Measurements from ENCODE around the gene ABCF1. TPM values are rescaled to one million over a fixed set of nuclear protein-coding genes. Genes with fewer than 3 reads are reported as not detected.

Gene ABCF1
- total and polyA plus RNA-seq, 9 of the 15 experiments (the other 6 are each of a cell fraction or from before 2014, with no cell fraction given) = 41.6 to 193 (median 102) TPM

DNA sequence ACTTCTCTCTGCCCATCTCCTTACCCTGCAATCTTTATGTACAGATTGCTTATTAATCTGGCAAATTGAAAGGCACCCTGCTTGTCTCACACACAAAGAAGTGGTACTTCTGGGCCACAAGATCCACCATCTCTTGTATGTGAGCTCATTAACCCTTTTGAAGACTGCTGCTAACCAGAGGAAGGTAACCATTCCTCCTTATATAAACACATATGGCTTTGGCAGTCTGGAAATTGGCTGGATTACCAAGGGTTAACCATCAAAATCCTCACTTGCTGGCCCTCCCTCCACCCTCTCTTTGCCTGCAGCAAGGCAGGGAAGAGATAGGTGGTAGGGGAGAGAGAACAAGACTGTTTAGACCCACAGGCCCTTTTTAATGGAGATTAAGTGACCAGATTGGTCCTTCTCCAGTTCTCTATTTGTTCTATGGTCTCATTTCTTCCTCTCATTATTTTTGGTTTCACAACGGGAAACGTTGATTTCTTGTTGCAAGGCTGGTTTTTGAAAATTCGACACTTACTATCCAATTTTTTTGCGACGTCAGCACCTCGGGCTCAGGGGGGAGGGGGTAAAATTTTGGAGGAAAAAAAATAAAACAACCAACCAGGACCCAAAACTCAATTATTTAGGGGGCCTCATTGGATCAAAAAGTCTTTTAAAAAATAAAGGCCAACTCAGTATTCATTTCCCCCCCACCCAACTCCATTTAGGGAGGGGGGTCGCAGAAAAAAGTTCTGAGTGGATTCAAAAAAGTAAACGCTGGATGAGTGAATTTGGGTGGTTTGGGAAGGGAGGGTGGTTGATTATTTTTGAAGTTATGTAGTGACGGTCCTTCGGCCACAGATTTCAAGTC, 44.9 kb downstream of the ABCF1 start (continued):
- TF ChIP-seq, protein P1, sequence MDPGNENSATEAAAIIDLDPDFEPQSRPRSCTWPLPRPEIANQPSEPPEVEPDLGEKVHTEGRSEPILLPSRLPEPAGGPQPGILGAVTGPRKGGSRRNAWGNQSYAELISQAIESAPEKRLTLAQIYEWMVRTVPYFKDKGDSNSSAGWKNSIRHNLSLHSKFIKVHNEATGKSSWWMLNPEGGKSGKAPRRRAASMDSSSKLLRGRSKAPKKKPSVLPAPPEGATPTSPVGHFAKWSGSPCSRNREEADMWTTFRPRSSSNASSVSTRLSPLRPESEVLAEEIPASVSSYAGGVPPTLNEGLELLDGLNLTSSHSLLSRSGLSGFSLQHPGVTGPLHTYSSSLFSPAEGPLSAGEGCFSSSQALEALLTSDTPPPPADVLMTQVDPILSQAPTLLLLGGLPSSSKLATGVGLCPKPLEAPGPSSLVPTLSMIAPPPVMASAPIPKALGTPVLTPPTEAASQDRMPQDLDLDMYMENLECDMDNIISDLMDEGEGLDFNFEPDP (CRISPR knock-in tag; IDR thresholded peaks at IDR 0.05) = no peak
- TF ChIP-seq, protein P2, sequence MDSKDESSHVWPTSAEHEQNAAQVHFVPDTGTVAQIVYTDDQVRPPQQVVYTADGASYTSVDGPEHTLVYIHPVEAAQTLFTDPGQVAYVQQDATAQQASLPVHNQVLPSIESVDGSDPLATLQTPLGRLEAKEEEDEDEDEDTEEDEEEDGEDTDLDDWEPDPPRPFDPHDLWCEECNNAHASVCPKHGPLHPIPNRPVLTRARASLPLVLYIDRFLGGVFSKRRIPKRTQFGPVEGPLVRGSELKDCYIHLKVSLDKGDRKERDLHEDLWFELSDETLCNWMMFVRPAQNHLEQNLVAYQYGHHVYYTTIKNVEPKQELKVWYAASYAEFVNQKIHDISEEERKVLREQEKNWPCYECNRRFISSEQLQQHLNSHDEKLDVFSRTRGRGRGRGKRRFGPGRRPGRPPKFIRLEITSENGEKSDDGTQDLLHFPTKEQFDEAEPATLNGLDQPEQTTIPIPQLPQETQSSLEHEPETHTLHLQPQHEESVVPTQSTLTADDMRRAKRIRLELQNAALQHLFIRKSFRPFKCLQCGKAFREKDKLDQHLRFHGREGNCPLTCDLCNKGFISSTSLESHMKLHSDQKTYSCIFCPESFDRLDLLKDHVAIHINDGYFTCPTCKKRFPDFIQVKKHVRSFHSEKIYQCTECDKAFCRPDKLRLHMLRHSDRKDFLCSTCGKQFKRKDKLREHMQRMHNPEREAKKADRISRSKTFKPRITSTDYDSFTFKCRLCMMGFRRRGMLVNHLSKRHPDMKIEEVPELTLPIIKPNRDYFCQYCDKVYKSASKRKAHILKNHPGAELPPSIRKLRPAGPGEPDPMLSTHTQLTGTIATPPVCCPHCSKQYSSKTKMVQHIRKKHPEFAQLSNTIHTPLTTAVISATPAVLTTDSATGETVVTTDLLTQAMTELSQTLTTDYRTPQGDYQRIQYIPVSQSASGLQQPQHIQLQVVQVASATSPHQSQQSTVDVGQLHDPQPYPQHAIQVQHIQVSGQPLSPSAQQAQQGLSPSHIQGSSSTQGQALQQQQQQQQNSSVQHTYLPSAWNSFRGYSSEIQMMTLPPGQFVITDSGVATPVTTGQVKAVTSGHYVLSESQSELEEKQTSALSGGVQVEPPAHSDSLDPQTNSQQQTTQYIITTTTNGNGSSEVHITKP (IDR thresholded peaks at IDR 0.05; ENCODE audit: partially characterized antibody) = no peak
- TF ChIP-seq ARID1B (IDR thresholded peaks at IDR 0.05) = no peak
- no peak for TF ChIP-seq RBM22 (IDR thresholded peaks at IDR 0.05; ENCODE audit: low read depth, low read length, poor library complexity, severe bottlenecking)
- TF ChIP-seq L3MBTL2 (IDR thresholded peaks at IDR 0.05) = no peak
- no peak for TF ChIP-seq ESRRA (IDR thresholded peaks at IDR 0.05; ENCODE audit: borderline replicate concordance, low read depth)
- TF ChIP-seq, protein P3, sequence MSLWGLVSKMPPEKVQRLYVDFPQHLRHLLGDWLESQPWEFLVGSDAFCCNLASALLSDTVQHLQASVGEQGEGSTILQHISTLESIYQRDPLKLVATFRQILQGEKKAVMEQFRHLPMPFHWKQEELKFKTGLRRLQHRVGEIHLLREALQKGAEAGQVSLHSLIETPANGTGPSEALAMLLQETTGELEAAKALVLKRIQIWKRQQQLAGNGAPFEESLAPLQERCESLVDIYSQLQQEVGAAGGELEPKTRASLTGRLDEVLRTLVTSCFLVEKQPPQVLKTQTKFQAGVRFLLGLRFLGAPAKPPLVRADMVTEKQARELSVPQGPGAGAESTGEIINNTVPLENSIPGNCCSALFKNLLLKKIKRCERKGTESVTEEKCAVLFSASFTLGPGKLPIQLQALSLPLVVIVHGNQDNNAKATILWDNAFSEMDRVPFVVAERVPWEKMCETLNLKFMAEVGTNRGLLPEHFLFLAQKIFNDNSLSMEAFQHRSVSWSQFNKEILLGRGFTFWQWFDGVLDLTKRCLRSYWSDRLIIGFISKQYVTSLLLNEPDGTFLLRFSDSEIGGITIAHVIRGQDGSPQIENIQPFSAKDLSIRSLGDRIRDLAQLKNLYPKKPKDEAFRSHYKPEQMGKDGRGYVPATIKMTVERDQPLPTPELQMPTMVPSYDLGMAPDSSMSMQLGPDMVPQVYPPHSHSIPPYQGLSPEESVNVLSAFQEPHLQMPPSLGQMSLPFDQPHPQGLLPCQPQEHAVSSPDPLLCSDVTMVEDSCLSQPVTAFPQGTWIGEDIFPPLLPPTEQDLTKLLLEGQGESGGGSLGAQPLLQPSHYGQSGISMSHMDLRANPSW (CRISPR knock-in tag; IDR thresholded peaks at IDR 0.05) = no peak
- no peak for TF ChIP-seq CEBPB (tag; IDR thresholded peaks at IDR 0.05)
- peak in 1 of 2 experiments; percentile 74; a peak in 2 of 4 replicates for TF ChIP-seq MAZ (CRISPR knock-in tag; conservative IDR thresholded peaks at IDR 0.05 in 1 of 2, IDR thresholded peaks at IDR 0.05 in 1 of 2)
- no peak for TF ChIP-seq XRCC4 (IDR thresholded peaks at IDR 0.05; ENCODE audit: extremely low read depth, insufficient read depth, insufficient read length)
- peak in 1 of 2 experiments; percentile 3; a peak in 2 of 4 replicates for TF ChIP-seq TBL1XR1 (IDR thresholded peaks at IDR 0.05; ENCODE audit: low read length in 2 of 2)
- no peak for TF ChIP-seq MEF2A (IDR thresholded peaks at IDR 0.05; ENCODE audit: control insufficient read depth, low read depth, low read length)
- TF ChIP-seq, protein P4, sequence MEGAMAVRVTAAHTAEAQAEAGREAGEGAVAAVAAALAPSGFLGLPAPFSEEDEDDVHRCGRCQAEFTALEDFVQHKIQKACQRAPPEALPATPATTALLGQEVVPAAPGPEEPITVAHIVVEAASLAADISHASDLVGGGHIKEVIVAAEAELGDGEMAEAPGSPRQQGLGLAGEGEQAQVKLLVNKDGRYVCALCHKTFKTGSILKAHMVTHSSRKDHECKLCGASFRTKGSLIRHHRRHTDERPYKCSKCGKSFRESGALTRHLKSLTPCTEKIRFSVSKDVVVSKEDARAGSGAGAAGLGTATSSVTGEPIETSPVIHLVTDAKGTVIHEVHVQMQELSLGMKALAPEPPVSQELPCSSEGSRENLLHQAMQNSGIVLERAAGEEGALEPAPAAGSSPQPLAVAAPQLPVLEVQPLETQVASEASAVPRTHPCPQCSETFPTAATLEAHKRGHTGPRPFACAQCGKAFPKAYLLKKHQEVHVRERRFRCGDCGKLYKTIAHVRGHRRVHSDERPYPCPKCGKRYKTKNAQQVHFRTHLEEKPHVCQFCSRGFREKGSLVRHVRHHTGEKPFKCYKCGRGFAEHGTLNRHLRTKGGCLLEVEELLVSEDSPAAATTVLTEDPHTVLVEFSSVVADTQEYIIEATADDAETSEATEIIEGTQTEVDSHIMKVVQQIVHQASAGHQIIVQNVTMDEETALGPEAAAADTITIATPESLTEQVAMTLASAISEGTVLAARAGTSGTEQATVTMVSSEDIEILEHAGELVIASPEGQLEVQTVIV (CRISPR knock-in tag; IDR thresholded peaks at IDR 0.05; ENCODE audit: borderline replicate concordance) = 0 out of 2 replicates have a peak, but pooled peaks have one; percentile 30
- no peak for TF ChIP-seq TCF7 (IDR thresholded peaks at IDR 0.05; ENCODE audit: borderline replicate concordance)
- TF ChIP-seq MCM5 (IDR thresholded peaks at IDR 0.05; ENCODE audit: low read depth) = no peak
- TF ChIP-seq FOXM1 (IDR thresholded peaks at IDR 0.05; ENCODE audit: low read depth) = no peak
- no peak for TF ChIP-seq FOXM1 (CRISPR knock-in tag; IDR thresholded peaks at IDR 0.05; ENCODE audit: low read depth)

All from K562 (cell line).